Urothelium cell line (cell line): ENCODE results near the gene CMC2.

ENCODE experiments used
- DNase-seq: peaks from one replicate; pipeline ENCODE4 v3.0.0; 2011; ENCODE audit warnings: low spot score, mixed read lengths
- FAIRE-seq: peaks from 2 replicates; lab custom pipeline; 2011; peaks lifted over from hg19 to GRCh38; lab: Jason Lieb, UNC

Gene CMC2

GRCh38 chr16:81006813-81007695 lies at the start of gene CMC2, which contains the start of gene CENPN:
Gene CMC2, minus strand, starts transcription at chr16:81006885. Its CDS starts 9,491 bp downstream, at chr16:80997394.
Gene CENPN, plus strand, starts transcription at chr16:81007214. Its CDS starts 4,726 bp downstream, at chr16:81011940.
- peak; percentile 96 for DNase-seq
- FAIRE-seq: peak; percentile 35

- DNase-seq: no peak
- no peak for FAIRE-seq
Observed at GRCh38 chr16:81053761-81054160, 47.1 kb upstream of the CMC2 start.

DNA sequence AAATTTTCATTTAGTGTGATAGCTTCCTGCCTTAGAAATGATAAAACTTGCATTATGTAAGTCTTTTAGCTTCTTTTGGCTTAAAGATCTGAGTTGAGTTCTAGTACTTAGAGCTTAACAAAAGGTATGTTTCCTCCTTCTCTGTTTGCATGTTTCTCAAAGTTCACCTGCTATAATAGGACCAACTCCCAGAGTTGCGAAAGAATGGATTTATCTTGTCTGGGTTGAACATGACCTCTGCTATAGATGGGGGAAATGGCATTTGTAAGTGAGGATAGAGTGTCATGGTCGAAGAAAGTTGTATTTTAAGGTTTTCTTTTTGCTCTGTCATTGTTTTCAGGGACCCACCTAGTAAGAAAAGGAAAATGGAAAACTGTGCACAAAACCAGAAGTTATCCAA lies 36.1 kb upstream of the CMC2 start:
- no peak for FAIRE-seq
- no peak for DNase-seq

DNA sequence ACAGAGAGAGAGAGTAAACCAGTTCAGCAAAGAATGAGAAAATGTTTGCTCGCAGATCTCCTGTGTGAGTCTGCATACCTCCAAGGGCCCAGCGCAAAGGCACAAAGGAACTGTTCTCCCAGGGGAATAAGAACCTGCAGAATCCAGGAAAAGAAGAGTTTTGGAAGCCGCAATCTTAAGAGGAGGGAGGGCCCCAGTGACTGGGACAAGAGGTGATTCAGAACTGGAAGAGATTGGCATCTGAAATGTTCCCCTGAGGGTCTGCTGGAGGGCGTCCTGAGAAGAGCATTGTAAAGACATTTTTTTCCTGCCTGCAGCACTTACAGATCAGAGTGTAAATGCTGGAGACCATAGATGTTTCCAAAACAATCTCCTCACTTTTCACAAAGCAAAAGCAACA lies 35.0 kb upstream of the CMC2 start:
- FAIRE-seq: no peak
- no peak for DNase-seq

DNA sequence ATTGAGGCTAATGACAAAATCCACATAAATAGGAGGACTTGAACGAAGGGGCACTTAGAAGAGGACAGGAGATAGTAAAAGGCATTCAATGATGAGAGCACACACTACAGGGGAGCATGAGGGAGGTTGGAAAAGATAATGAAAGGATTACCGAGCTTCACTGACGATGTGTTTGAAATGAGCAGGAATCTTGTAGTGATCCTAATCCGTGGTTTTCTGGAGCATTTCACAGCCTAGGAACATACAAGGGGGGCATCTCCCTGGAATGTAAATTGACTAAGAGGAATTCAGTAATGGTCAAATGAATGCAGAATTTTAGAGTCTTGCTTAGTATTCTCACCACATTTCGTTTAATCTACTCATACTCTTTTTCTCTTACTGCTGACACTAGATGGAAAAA lies 34.2 kb upstream of the CMC2 start:
- no peak for DNase-seq
- FAIRE-seq: no peak

GRCh38 chr16:81040131-81040530 lies 33.4 kb upstream of the CMC2 start:
- FAIRE-seq (no peak), DNase-seq (no peak)

GRCh38 chr16:81036751-81037350 lies 30.2 kb upstream of the CMC2 start:
- no peak for DNase-seq
- no peak for FAIRE-seq

DNA sequence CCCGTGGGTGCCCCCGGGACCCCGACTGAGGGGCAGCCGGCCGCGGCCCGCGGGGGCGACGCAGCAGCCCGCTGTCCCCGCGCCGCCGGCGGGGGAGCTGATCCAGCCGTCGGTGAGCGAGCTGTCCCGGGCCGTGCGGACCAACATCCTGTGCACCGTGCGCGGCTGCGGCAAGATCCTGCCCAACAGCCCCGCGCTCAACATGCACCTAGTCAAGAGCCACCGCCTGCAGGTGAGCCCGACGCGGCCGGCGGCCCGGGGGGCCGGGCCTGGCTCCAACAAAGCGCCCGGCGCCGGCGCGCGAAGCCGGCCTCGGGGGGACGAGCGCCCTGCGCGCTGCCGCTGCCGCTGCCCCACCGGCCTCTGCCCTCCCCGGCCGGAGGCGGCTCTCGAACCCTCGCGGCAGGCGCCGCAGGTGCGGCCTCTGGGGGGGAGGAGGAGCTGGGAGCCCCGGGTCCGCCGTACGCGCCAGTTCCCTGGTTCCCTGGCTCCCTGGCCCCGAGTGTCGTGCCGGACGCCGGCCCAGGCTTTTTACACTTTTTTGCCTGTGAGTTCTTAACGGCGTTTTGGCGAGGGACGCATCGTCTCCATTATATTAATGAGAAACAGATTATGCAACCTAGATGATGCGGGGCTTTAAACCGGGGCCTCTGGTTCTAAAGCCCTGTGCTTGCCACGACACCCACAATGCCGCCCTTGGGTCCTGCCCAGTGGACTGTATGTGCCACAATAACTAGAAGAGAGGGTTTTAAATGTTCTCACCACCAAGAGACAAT lies 29.5 kb upstream of the CMC2 start:
- DNase-seq (peak; percentile 58), FAIRE-seq (no peak)

DNA sequence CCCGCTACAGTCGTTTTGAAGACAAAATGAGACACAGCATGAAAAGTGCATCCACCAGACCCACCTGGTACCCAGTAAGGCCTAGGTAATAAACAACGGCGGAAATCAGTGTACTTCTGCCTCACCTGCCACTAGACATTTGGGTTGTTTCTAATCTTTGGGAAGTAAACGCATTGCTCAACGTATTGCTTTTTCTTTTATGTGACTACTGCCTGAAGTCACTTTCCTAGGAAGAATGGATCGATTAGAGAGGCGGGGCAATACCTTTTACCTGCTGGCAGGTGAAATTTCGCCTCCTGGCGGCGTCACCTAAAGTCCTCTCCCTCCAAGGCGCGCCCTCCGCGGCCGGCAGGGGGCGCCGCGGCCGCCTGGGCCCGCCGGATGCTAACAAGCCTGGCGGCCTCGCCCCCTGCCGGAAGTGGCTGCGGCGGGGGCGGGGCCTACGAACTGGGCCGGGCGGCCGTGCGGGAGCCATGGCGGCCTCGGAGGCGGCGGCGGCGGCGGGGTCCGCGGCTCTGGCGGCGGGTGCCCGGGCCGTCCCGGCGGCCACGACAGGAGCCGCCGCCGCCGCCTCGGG lies 28.8 kb upstream of the CMC2 start, which contains the start of gene ATMIN:
TSS of gene ATMIN (plus strand) at position 445 of the 577 bp plus-strand sequence. CDS start at position 474, 29 bp downstream.
- FAIRE-seq (no peak), DNase-seq (peak; percentile 97)

DNA sequence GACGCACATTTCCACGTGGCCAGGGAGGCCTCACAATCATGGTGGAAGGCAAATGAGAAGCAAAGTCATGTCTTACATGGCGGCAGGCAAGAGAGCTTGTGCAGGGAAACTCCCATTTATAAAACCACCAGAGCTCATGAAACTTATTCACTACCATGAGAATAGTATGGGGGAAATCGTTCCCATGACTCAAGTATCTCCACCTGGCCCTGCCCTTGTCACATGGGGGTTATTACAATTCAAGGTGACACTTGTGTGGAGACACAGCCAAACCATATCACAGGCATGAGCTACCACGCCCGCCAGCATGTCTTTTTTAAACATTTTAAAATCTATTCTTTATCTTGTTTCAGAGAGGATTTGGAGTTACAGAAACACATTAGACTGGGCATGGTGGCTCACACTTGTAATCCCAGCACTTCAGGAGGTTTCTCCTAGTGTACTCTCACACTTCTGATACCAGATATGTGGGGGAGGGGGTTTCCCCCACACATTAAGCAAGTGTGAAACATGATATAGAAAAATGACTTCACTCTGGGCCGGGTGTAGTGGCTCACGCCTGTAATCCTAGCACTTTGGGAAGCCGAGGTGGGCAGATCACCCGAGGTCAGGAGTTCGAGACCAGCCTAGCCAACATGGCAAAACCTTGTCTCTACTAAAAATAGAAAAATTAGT lies 23.4 kb upstream of the CMC2 start:
- FAIRE-seq (no peak), DNase-seq (no peak)

DNA sequence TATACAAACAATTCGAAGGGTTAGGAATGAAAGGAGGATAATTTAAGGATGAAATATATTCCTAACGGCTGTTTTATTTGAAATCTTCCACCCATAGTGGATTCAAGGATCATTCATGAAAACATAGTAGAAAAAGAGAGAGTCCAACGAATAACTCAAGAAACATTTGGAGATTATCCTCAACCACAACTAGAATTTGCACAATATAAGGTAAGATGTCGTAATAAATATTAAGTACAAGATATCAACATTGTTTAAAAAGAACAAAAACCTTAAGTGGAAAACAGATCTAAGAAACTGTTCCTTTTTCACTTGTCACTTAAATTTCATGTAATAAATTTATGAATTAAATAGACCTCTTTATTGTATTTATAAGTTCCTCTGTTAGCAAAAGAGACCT lies 19.7 kb upstream of the CMC2 start:
- DNase-seq: no peak
- FAIRE-seq: no peak

- FAIRE-seq (no peak), DNase-seq (no peak)
Observed at GRCh38 chr16:81018496-81018895, 11.8 kb upstream of the CMC2 start.

DNA sequence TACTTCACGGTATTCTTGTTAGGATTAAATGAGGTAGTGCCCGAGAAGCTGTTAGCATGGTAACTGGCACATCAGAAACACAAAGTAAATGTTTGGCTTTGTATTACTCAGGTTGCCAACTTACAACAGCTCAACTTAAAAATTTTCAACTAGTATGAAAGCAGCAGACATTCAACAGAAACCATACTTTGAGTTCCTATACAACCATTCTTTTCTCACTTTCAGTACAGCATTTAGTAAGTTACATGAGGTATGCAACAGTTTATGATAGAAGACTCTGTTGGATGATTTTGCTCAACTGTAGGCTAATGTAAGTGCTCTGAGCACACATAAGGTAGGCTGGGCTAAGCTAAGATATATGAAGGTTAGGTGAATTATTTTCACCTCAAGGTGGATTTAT lies 8.0 kb upstream of the CMC2 start:
- no peak for DNase-seq
- no peak for FAIRE-seq

DNA sequence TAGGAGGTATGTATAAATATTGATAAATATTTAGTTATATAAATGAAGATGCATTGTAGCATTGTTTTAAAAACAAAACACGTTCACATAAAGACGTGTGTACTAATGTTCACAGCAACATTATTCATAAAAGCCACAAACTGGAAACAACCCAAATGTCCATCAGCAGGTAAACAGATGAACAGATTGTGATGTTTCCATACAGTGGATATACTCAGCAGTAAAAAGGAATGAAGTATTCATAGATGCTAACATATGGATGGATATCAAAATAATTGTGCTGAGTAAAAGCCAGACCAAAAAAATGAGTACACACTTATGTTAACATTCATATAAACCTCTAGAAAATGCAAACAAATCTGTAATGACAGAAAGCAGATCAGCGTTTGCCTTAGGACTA lies 6.3 kb upstream of the CMC2 start:
- DNase-seq: no peak
- FAIRE-seq: no peak

GRCh38 chr16:81008505-81008789 lies 1.8 kb upstream of the CMC2 start:
- DNase-seq: no peak
- FAIRE-seq: no peak

DNA sequence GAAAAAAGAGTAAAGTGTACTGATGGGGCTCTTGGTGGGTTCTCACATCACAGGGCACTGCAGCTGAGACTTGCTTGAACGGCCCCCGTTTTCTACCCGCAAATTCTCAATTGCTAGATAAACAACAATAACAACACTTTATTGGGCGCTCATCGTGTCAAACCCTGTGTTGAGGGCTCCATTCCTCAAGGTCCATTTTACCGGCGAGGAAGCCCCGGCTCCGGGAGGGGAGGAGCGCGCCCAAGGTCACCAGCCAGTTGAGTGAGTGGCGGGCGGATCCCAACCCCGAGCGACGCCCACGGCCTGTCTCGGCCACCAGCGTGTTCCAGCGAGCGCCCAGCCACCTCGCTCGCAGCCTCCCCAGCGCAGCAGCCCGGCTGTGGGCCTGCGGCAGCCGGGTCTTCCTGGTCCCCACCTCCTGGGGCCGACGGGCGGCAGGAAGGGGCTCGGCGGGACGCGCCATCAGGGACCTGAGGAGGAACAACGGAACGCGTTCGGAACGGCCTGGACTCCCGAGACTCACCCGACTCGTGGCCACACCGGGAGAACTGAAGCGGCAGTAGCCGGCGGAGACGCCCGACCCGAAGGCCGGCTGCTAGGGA lies 373 bp downstream of the CMC2 start:
- FAIRE-seq (no peak), DNase-seq (peak; percentile 63)

DNA sequence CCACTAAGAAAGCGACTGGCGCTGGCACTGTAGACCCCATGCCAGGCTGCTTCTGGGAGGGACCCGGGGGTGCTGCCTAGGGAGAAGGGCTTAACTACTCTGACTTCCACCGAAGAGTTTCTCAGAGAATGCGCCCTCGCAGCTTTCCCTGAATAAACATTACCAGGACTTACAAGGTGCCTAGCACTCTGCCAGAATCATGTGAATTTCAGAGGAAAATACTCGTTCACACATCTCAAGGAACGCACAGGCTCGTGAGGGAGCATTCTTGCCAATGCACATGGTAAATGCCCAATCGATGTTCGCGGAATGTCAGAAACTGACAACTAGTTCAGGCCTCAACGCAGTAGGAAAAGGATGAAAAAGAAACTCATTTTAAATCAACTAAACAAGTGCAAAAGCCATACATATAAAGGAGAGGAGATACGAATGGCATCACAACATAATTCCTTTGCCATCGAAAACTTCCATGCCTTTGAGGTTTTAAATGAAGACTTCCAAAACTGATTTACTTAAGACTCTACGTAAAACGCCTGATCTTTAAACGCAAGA lies 999 bp downstream of the CMC2 start:
- FAIRE-seq (no peak), DNase-seq (no peak)

DNA sequence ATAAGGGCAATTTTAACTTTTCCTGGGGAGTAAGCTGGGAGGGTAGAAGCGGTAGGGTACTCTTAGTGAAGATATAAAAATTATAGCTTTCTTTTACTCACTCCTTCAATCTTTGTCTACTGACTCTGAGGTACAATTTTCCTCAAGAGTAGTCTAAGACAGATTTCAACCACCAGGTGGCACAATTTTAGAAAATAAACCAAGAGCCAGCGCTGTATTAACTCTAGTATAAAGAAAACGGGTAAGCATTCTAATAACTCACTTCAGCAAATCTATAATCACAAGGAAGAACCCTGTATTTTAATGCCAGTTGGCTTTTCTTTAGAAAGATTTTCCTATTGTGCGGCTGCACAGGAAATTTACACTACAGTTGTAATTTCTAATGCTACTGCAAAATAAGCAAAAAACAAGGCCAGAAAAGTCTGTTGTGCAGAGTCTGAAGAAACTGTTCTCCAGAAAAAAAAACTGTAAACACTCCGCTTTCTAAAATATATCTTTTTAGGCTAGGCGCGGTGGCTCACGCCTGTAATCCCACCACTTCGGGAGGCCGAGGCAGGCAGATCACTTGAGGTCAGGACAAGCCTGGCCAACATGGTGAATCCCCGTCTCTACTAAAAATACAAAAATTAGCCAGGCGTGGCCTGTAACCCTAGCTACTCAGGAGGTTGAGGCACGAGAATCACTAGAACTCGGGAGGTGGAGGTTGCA lies 1.9 kb downstream of the CMC2 start:
- peak; percentile 29 for DNase-seq

More for the DNA sequence above, 1.9 kb downstream of the CMC2 start:
- FAIRE-seq: no peak
